ENCODE results near the gene DLGAP1. TPM values are rescaled to one million over a fixed set of nuclear protein-coding genes. Genes with fewer than 3 reads are reported as not detected.

DLGAP1 gene
- total RNA-seq, 1 donor from 2014 or later, result 0.36 TPM

DNA sequence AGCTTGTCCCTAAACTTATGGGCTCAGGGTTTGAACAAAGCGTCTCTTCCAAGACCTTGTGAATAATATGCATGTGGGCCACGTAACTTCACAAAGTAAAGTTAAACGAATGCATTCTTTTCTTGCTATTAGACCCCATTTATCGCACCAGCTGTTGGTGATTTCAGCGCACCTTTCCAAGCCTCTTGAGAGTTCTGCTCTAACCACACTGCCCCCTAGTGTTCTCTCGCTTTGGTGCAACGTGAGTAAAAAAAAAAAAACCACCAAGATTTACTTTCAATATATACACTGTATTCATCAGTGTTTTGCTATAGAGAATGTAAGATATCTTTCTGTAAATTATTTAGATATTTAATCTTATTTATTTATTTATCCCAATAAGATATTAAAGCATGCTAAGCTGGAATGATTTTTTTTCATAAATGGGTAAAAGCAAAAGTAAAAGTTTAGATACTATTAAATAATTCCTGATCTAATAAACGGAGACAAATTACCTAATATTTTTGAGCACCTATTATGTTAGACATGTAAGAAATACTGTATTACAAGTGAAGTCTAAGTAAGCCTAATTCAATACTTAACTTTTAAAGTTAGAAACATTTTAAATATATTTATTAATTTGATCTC, 459.5 kb downstream of the DLGAP1 start:
- H3K27ac Mint-ChIP-seq, result no peak overlapping the region
- H3K36me3 Mint-ChIP-seq (ENCODE audit: low read depth), result no peaks in the 10 kb centered on the region
- no peaks in the 10 kb centered on the region for H3K9me3 Mint-ChIP-seq
- peaks cover 9% of the 10 kb centered on the region for H3K27me3 Mint-ChIP-seq (ENCODE audit: insufficient read depth)
- H3K4me1 Mint-ChIP-seq (ENCODE audit: low read depth), result no peaks in the 10 kb centered on the region
- peak; percentile 52 for DNase-seq (ENCODE audit: low spot score)
- H3K4me3 Mint-ChIP-seq, result no peak overlapping the region
- intact Hi-C loops (cut with micrococcal nuclease), result loop anchor here (1.0 kb wide), 2 partner anchors 224 to 714 kb away; no protein-coding TSS in a partner anchor

DNA sequence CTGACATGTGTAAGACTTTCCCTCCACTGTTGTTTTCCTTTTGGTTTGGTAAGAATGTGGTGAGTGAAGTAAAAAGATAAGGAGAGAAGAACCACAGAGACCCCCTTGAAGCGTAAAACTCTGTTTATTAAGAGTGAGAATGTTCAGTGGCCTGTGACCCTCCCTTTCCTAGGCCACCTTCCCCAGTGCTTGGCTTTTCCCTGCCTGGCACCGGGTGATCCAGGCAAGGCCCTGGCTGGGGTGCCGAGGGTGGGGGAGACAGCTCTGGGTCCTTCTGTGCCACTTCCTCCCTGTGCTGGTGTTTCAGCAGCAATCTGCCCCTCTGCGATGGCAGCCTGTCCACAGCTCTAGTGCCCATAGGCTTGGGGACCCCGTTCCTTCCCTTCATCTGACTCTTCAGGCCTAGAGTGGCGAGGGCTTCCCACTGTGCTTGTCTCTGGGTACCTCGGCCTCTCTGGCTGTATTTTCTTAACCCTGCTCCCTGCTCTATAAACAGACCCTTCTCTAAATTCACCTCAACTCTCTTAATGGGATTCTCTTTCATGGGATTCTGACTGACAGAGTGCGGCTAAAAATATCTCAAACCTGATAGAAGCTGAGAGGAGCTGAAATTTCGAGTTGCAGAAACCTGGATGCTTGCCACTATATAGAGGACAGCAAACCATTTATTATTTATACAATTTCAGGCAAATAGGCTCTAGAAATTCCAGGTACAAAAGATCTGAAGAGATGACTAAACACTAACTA, 461.0 kb downstream of the DLGAP1 start:
- Mint-ChIP-seq H3K27ac (no peak overlapping the region), H3K36me3 (ENCODE audit: low read depth) (no peaks in the 10 kb centered on the region), H3K9me3 (no peaks in the 10 kb centered on the region), H3K27me3 (ENCODE audit: insufficient read depth) (peaks cover 9% of the 10 kb centered on the region), H3K4me3 (no peak overlapping the region), H3K4me1 (ENCODE audit: low read depth) (no peaks in the 10 kb centered on the region)
- intact Hi-C loops (cut with micrococcal nuclease), result no loop called here
- DNase-seq (ENCODE audit: low spot score), result no peak

DNA sequence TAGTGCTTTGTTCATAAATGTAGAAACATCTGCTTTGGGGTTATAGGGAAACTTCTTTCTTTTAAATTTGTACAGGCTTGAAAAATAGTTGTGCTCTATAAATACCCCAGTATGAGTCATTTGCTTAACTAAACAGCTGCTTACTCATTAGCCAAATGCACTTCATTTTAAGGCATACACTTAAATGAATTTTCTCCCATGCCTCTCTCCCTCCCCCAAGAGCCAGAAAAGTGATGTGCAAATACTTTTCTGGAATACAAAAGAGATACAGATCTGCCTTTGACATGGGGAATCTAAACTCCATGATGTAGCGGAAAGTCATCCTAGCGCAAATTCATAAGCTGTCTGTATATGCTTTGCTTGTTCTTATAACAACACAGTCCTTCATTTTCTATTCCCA, 469.4 kb downstream of the DLGAP1 start:
- DNase-seq (ENCODE audit: low spot score), result no peak
- no peak overlapping the region for H3K4me3 Mint-ChIP-seq
- H3K4me1 Mint-ChIP-seq (ENCODE audit: low read depth), result peaks cover 17% of the 10 kb centered on the region
- no peak overlapping the region for H3K27ac Mint-ChIP-seq
- intact Hi-C loops (cut with micrococcal nuclease), result no loop called here
- H3K27me3 Mint-ChIP-seq (ENCODE audit: insufficient read depth), result no peaks in the 10 kb centered on the region
- peaks cover 4% of the 10 kb centered on the region for H3K36me3 Mint-ChIP-seq (ENCODE audit: low read depth)
- H3K9me3 Mint-ChIP-seq, result no peaks in the 10 kb centered on the region

DNA sequence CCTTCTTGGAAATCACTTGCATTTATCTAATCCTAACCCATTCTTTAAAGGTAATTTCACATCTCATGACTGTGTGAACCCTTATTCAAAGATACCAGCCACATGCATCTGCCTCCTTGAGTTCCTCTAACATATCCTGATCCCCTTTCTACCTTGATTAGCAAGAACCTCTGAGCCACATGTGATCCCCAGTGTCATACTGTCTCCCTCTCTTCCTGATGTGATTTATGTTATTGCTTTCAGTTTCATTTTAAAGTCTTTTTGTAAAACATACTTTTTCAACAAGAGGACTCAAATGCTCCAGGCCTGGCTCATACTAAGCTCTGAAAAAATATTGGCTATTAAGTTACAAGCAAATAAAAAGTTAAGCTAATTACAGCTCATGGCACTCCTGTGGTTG, 470.1 kb downstream of the DLGAP1 start:
- DNase-seq (ENCODE audit: low spot score), result no peak
- Mint-ChIP-seq H3K36me3 (ENCODE audit: low read depth) (peaks cover 4% of the 10 kb centered on the region), H3K27ac (no peak overlapping the region), H3K9me3 (no peaks in the 10 kb centered on the region), H3K4me3 (no peak overlapping the region), H3K27me3 (ENCODE audit: insufficient read depth) (no peaks in the 10 kb centered on the region), H3K4me1 (ENCODE audit: low read depth) (peaks cover 17% of the 10 kb centered on the region)
- intact Hi-C loops (cut with micrococcal nuclease), result no loop called here

DNA sequence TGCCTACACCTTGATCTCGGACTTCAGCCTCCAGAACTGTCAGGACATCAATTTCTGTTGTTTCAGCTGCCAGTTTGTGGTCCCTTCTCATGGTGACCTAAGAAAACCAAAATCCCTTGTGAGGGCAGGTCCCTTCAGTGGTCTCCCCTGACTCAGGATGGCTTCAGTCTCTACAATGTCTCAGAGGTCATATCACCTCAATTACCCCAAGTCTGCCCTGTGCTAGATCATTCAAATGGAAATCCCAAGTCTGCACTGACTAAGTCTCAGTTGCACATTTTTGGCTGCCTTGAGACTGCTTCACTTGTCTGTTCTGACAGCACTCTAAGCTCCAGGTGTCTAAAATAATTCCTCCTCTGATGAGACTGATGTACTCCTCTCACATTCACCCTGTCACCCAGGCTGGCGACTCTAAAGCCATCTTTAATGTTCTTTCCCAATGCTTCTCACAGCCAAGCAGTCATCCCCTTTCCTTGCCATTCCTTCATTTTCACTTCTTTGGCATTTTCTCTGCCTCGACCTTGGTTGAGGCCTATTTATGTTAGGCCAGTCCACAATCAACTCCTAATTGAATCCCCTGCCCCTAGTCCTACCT, 470.8 kb downstream of the DLGAP1 start:
- Mint-ChIP-seq H3K27ac (no peak overlapping the region), H3K9me3 (peaks cover 2% of the 10 kb centered on the region), H3K4me3 (no peak overlapping the region), H3K4me1 (ENCODE audit: low read depth) (peaks cover 17% of the 10 kb centered on the region), H3K36me3 (ENCODE audit: low read depth) (peaks cover 4% of the 10 kb centered on the region), H3K27me3 (ENCODE audit: insufficient read depth) (no peaks in the 10 kb centered on the region)
- intact Hi-C loops (cut with micrococcal nuclease), result no loop called here
- DNase-seq (ENCODE audit: low spot score), result no peak

DNA sequence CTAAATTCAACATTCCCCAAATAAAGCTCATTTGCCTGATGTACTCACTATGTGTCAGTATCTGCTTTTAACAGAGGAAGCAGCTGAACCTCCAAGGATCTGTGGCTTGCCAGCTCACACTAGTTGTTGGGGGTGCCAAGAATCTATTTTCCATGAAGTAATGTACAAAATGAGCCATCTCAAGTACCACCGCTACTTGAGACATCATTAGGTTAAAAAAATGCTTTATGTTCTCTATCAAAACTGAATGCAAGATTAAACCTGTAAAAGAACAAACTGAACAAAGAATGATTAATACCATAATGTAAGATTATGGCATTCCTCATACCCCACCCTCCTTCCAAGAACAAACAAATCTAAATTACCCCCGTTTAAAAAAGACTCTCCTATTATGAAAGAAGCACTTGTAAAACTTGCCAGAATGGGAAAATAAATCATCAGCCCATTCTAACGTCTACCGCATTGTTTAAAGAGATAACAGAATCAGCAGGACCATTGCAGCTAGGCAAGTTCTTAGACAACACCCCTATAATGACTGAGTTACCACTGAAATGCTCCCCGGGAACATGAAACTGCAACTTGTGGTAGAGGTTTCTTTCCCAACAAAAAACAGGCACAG, 471.6 kb downstream of the DLGAP1 start:
- peaks cover 4% of the 10 kb centered on the region for H3K36me3 Mint-ChIP-seq (ENCODE audit: low read depth)
- intact Hi-C loops (cut with micrococcal nuclease), result no loop called here
- no peak for DNase-seq (ENCODE audit: low spot score)
- H3K27ac Mint-ChIP-seq, result no peak overlapping the region
- H3K27me3 Mint-ChIP-seq (ENCODE audit: insufficient read depth), result no peaks in the 10 kb centered on the region
- no peak overlapping the region for H3K4me3 Mint-ChIP-seq
- peaks cover 8% of the 10 kb centered on the region for H3K9me3 Mint-ChIP-seq
- peaks cover 17% of the 10 kb centered on the region for H3K4me1 Mint-ChIP-seq (ENCODE audit: low read depth)

DNA sequence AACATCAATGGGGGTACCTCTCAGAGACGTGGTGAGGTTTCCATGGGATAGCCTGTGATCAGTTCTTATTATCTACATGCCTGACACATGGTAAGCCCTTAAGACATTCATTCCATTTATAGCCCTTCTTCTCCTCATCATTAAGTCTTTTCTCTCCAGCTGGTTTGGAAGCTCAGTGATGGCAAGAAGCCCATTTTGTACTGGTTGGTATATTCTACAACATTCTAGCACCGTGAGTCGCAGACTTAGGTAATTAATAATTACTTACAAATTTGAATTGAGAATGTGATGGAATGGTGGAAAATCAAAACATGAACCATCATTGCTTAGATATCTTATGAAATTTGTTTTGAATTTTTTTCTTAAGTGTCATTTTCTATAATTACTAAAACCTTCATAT, 472.6 kb downstream of the DLGAP1 start:
- H3K4me1 Mint-ChIP-seq (ENCODE audit: low read depth), result peaks cover 17% of the 10 kb centered on the region
- peaks cover 10% of the 10 kb centered on the region for H3K9me3 Mint-ChIP-seq
- no peaks in the 10 kb centered on the region for H3K27me3 Mint-ChIP-seq (ENCODE audit: insufficient read depth)
- no peak for DNase-seq (ENCODE audit: low spot score)
- H3K36me3 Mint-ChIP-seq (ENCODE audit: low read depth), result peaks cover 4% of the 10 kb centered on the region
- no peak overlapping the region for H3K4me3 Mint-ChIP-seq
- H3K27ac Mint-ChIP-seq, result no peak overlapping the region
- intact Hi-C loops (cut with micrococcal nuclease), result no loop called here

DNA sequence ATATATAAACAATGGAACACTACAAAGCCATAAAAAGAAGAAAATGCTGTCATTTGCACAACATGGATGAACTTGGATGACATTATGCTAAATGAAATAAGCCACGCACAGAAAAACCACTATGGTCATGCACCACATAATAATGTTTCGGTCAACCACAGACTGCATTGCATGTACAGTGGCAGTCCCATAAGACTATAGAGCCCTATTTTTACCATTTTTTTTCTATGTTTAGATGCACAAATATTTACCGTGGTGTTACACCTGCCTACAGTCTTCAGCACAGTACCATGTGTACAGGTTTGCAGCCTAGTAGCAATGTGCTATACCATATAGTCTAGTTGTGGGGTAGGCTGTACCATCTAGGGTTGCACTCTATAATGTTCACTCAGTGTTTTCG, 476.1 kb downstream of the DLGAP1 start:
- Mint-ChIP-seq H3K36me3 (ENCODE audit: low read depth) (no peaks in the 10 kb centered on the region), H3K4me3 (no peak overlapping the region), H3K27ac (no peak overlapping the region), H3K9me3 (peaks cover 10% of the 10 kb centered on the region), H3K27me3 (ENCODE audit: insufficient read depth) (no peaks in the 10 kb centered on the region), H3K4me1 (ENCODE audit: low read depth) (peaks cover 5% of the 10 kb centered on the region)
- intact Hi-C loops (cut with micrococcal nuclease), result no loop called here
- DNase-seq (ENCODE audit: low spot score), result no peak

DNA sequence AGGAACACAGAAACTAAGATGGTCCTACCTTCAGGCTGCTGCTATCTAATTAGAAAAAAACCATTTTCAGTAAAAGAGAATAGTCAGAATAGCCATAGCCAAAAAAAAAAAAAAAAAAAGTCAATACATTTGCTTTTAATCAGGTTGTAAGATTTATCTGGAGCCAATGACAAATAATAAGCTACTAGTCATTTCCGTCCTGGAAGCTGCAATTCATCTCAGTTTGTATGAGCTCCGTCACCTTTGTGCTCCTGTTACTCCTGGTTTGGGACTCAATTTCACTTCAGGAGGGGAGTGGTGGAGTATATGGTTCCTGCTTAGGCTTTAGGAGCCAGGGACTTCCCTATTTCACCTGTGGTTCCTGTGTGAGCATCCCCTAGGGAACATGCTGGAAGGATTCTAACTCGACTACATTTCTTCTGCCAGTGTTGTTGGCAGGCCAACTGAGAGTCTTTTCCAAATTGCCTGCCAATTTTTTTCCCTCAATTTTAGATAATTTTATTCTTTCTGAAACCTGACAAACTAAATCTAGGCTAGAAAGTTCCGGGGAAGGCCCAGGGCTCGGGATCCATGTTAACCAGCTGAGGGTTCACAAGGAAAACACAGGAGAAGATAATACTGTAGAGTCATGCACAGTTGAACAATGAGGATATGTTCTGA, 481.8 kb downstream of the DLGAP1 start:
- H3K9me3 Mint-ChIP-seq, result peaks cover 1% of the 10 kb centered on the region
- no peak overlapping the region for H3K27ac Mint-ChIP-seq
- H3K36me3 Mint-ChIP-seq (ENCODE audit: low read depth), result no peaks in the 10 kb centered on the region
- no peaks in the 10 kb centered on the region for H3K4me1 Mint-ChIP-seq (ENCODE audit: low read depth)
- no peak overlapping the region for H3K4me3 Mint-ChIP-seq
- no peak for DNase-seq (ENCODE audit: low spot score)
- intact Hi-C loops (cut with micrococcal nuclease), result no loop called here
- H3K27me3 Mint-ChIP-seq (ENCODE audit: insufficient read depth), result peaks cover 2% of the 10 kb centered on the region

DNA sequence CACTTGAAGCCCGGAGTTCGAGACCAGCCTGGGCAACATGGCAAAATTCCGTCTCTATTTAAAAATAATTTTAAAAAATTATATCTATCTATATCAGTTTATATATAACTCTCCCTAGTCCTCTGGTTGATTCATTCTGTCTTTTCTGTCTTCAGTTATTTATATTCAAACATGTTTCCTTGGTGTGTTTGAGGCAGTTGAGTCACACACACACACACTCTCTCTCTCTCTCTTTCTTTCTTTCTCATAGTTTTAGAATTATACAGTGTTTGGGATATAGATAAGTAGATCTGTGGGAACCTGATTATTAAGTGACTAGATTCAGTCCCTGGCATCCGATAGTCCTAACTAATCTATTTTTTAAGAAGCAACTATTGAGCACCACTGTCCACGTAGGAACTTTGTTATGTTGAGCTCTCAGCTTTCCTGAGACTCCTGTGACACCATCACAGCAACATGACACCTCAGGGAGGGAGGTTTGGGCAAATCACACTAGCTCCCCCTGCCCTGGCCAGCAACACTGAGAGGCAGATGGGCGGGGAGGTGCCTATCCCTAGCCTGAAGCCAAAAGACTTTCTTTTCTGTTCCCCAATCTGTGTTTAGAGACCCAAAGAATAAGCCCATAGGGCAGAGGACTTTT, 482.7 kb downstream of the DLGAP1 start:
- no peak overlapping the region for H3K4me3 Mint-ChIP-seq
- no peak overlapping the region for H3K27ac Mint-ChIP-seq

DNA sequence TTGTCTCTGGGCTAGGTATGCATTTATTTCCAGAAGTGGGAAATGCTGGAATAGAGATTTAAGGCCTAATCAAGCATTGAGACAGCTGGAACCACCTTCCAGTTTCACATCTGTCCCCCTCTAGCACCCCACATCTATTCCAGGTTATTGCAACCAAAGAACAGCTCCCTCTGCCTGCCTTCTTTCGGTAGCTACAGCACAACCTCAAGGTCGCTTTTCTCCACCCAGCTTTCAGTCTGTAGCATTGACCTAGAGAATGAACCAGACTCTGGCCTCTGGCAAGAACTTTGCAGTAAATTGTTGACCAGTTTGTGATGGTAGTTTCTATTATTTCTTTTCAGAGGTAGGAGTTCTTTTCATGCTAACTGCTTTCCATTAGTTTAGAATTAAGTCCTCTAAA, 484.2 kb downstream of the DLGAP1 start:
- intact Hi-C loops (cut with micrococcal nuclease), result no loop called here
- H3K27me3 Mint-ChIP-seq (ENCODE audit: insufficient read depth), result peaks cover 6% of the 10 kb centered on the region
- no peaks in the 10 kb centered on the region for H3K36me3 Mint-ChIP-seq (ENCODE audit: low read depth)
- H3K27ac Mint-ChIP-seq, result no peak overlapping the region
- no peak for DNase-seq (ENCODE audit: low spot score)
- H3K4me1 Mint-ChIP-seq (ENCODE audit: low read depth), result no peaks in the 10 kb centered on the region
- no peak overlapping the region for H3K4me3 Mint-ChIP-seq
- no peaks in the 10 kb centered on the region for H3K9me3 Mint-ChIP-seq

More for the DNA sequence above, 482.7 kb downstream of the DLGAP1 start:
- peaks cover 6% of the 10 kb centered on the region for H3K27me3 Mint-ChIP-seq (ENCODE audit: insufficient read depth)
- intact Hi-C loops (cut with micrococcal nuclease), result no loop called here
- no peaks in the 10 kb centered on the region for H3K4me1 Mint-ChIP-seq (ENCODE audit: low read depth)
- no peaks in the 10 kb centered on the region for H3K9me3 Mint-ChIP-seq
- DNase-seq (ENCODE audit: low spot score), result no peak
- H3K36me3 Mint-ChIP-seq (ENCODE audit: low read depth), result no peaks in the 10 kb centered on the region

DNA sequence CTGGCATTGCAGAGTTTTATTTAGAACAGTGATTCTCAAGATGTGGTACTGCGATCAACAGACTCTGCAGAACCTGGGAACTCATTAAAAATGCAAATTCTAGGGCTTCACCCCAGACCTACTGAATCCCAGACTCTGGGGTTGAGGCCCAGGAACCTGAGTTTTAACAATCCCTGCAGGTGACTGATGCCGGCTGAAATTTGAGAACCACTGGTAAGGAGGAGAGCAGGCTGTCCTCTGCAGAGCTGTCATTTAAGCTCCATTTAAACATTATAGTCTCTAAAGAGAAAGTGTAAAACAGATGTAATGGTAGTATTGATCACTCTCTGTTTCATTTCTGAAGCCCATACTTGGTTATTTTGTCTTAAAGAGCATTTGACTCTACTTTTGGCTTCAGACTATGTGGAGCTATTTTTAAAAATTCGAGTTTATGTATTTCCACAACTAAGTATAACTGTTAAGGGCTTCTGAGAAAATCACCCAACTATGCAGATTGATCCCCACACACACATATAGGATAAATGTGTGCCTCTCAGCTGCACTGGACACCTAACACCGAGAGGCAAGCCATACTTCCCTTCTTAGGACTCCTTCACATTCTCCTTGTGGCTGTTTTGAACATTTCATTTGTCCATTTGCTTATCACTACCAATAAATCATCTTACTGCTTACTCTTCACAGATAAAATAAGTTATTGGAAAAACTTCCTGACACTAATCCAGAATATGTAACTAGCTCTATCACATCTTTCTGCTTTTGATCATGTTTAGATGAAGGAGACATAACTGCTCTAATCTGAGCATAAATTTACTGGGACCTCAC, 487.5 kb downstream of the DLGAP1 start:
- DNase-seq (ENCODE audit: low spot score), result no peak
- H3K4me1 Mint-ChIP-seq (ENCODE audit: low read depth), result no peaks in the 10 kb centered on the region
- no peak overlapping the region for H3K4me3 Mint-ChIP-seq
- no peaks in the 10 kb centered on the region for H3K36me3 Mint-ChIP-seq (ENCODE audit: low read depth)
- intact Hi-C loops (cut with micrococcal nuclease), result no loop called here
- peaks cover 10% of the 10 kb centered on the region for H3K27me3 Mint-ChIP-seq (ENCODE audit: insufficient read depth)
- H3K9me3 Mint-ChIP-seq, result no peaks in the 10 kb centered on the region
- no peak overlapping the region for H3K27ac Mint-ChIP-seq

Measured in activated T-helper 1 cell treated with anti-CD3 and anti-CD28 coated beads, Interleukin-12 subunit alpha, Interleukin-12 subunit beta, Interleukin-2, Interleukin-4 antibody, amounts not matched to agents 30 ng/mL and 10 ng/mL and 1 ng/mL, durations not matched to agents 14 hours and 24 hours and 36 hours (primary cell).